Activated naive CD8-positive, alpha-beta T cell treated with anti-CD3 and anti-CD28 coated beads for 36 hours (primary cell): ENCODE results near the gene FAM53A. TPM values are rescaled to one million over a fixed set of nuclear protein-coding genes. Genes with fewer than 3 reads are reported as not detected.
"Not testable (repeated sequence)": the region's sequence is repeated elsewhere in the genome, so short reads cannot be mapped to it uniquely, and the experiment has no call there.

Experiments
- DNase-seq: peaks from one replicate; pipeline ENCODE4 v3.0.0; 2021
- H3K27ac Mint-ChIP-seq: one replicate; pipeline ENCODE4 v1.8.0; 2022; ENCODE audit warnings: mild to moderate bottlenecking, moderate library complexity, mixed read lengths
- H3K27me3 Mint-ChIP-seq: one replicate; pipeline ENCODE4 v1.8.0; 2022; ENCODE audit warnings: mild to moderate bottlenecking, mixed read lengths
- H3K36me3 Mint-ChIP-seq: one replicate; pipeline ENCODE4 v1.8.0; 2021; ENCODE audit warnings: mild to moderate bottlenecking, mixed read lengths
- H3K4me1 Mint-ChIP-seq: one replicate; pipeline ENCODE4 v1.8.0; 2021; ENCODE audit warnings: mixed read lengths
- H3K4me3 Mint-ChIP-seq: one replicate; pipeline ENCODE4 v1.8.0; 2022; ENCODE audit warnings: mild to moderate bottlenecking, moderate library complexity, mixed read lengths
- H3K9me3 Mint-ChIP-seq: one replicate; pipeline ENCODE4 v1.8.0; 2022; ENCODE audit warnings: mixed read lengths
- total RNA-seq, 2 experiments: library from RNA; stranded (reverse); gene quantifications; one replicate each; pipeline ENCODE4 v1.2.3, GENCODE V29; 2021

FAM53A gene
- total RNA-seq, 2 experiments from 2014 or later, result 0.82 to 1.3 TPM

DNA sequence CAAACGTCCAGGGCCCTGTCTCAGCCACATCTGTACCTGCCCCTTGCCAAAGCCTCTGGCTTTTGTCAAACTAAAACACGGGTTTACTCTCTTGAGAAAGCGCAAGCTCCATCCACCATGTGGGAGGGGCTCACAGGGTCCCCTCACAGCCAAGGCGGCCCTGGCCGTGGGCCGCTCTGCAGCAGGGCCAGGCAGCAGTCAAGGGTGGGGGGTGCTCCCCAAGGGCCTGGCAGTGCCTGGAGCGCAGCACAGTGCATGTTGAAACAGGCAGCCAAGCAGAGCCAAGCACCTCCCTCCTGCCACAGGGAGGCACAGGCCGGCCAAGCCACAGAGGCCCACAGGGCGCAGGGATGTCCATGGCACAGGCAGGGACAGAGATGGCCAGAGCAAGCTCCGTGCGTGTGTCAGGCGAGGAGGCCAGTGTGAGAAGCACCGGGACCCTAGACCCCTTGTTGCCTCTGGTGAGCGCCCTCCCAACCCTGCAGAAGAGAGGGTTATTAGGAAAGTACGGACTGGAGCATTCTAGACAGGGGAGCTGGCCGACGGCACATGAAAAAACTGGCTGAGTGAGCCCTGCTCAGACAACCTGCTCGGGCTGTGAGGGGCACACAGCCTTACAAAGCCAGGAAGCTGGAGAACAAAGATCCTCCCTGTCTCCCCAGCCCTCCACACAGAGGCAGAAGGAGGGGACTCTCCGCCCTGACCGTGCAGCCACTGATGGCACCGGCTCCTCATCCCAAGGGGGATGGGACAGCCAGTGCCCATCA, 39.0 kb downstream of the FAM53A start:
- Mint-ChIP-seq H3K36me3 (peaks cover 1% of the 10 kb centered on the region), H3K4me1 (peaks cover 3% of the 10 kb centered on the region), H3K27ac (no peak overlapping the region), H3K9me3 (no peaks in the 10 kb centered on the region), H3K4me3 (no peak overlapping the region), H3K27me3 (no peaks in the 10 kb centered on the region)
- no peak for DNase-seq

DNA sequence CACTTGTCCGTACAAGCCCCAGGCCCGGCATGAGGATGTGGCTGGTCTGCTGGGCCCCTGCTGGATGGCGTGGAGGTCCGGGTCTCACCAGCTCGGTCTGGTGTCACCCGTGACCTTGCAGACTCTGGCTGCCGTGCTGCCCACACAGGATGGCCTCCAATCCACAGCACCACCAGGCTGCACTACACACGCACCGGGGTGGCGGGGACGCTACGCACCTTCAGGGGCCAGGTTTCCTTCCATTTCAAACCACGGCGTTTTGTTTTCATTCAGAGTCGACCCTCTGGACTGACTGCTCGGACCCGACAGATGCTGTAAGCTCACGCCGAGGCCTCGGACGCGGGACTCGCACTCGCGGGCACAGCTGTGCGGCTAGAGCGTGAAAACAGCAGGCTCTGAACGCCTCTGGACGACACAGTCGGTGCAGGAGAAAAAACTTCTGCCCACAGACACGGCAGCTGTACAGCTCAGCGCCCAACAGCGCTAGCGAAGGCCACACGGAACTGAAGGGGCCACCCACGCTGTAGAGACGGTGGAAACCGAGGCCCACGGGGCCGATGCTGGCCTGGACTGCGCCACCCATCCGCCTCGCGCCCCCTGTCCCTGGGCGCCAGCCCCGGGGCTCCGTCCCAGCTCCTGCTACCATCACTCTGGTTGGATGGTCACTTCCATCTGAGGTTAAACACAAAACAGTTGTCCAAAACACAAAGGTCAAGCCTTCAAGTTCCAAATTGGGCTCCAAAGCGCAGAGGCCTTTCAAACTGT, 40.0 kb downstream of the FAM53A start:
- no peaks in the 10 kb centered on the region for H3K9me3 Mint-ChIP-seq
- H3K4me3 Mint-ChIP-seq, result no peak overlapping the region
- DNase-seq, result no peak
- H3K27me3 Mint-ChIP-seq, result no peaks in the 10 kb centered on the region
- peaks cover 3% of the 10 kb centered on the region for H3K4me1 Mint-ChIP-seq
- no peak overlapping the region for H3K27ac Mint-ChIP-seq
- H3K36me3 Mint-ChIP-seq, result peaks cover 1% of the 10 kb centered on the region

DNA sequence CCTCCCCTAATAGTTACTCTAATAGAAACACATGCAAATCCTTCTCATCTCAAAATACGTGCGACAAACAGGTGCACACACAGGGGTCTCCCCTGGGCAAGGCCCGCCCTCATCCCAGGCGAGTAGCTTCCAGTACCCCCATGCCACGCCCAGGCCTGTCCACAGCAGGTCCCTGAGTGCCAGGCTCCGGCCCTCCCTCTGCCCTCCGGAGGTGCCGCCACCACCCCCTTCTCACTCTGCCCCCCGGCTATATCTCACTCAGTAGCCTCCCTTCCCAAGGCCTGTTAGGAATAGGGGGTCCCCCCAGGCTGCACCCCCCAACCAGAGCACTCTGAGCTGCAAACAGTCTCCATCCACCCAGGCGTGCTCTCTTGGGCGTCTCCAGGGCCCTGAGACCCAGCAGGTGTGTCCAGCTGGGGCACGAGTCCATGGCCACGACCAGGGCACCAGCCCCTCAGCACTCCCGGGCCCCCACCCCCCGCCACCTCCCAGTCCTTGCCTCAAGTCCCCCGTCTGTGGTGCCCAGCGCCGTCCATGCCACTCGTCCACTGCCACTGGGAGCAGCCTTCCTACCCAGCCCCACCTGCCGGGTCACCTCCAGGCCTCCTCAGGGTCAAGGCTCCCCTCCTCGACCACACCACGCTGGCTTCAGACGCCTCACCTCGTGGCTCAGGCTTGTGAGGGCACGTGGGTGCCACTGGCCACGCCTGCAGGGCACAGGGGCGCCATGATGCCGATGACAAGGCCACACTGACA, 41.7 kb downstream of the FAM53A start:
- Mint-ChIP-seq H3K27ac (no peak overlapping the region), H3K36me3 (peaks cover under 1% of the 10 kb centered on the region), H3K4me1 (peaks cover under 1% of the 10 kb centered on the region), H3K4me3 (no peak overlapping the region), H3K9me3 (no peaks in the 10 kb centered on the region), H3K27me3 (no peaks in the 10 kb centered on the region)
- DNase-seq, result no peak

DNA sequence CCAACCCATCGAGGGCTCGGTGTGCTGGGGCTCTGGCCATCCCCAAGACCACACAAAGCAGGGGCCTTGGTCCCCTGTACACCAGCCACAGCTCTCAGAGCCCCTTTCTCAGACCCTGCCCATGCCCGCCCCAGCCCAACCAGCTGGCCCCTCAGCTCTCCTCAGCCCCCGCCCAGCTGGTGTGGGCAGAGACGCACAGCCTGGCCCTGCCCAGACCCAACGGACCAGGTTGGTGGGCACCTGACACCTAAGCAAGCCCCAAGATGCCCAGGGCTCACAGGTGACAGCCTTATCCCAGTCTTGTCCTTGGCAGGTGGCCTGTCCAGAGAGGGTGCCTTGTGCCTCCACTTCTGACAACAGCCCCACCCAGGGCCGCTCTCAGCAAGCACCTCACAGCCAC, 42.4 kb downstream of the FAM53A start:
- no peak overlapping the region for H3K4me3 Mint-ChIP-seq
- no peaks in the 10 kb centered on the region for H3K4me1 Mint-ChIP-seq
- H3K9me3 Mint-ChIP-seq, result no peaks in the 10 kb centered on the region
- H3K36me3 Mint-ChIP-seq, result no peaks in the 10 kb centered on the region
- no peak for DNase-seq
- no peak overlapping the region for H3K27ac Mint-ChIP-seq
- no peaks in the 10 kb centered on the region for H3K27me3 Mint-ChIP-seq

DNA sequence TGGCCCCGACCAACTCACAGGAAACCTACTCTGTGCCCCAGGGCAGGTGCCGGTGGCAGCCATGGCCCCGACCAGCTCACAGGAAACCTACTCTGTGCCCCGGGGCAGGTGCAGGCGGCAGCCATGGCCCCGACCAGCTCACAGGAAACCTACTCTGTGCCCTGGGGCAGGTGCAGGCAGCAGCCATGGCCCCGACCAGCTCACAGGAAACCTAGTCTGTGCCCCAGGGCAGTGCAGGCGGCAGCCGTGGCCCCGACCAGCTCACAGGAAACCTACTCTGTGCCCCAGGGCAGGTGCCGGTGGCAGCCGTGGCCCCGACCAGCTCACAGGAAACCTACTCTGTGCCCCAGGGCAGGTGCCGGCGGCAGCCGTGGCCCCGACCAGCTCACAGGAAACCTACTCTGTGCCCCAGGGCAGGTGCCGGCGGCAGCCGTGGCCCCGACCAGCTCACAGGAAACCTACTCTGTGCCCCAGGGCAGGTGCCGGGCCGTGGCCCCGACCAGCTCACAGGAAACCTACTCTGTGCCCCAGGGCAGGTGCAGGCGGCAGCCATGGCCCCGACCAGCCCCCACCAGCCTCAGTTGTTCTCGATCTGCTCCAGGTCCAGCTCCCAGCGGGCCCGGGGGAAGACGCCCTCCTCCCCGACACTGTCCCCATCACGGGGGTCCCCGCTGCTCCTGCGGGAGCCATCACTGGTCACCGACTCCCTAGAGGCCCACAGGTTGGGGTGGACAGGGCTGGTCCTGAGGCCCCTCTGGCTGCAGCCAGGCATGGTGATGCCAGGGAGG, 43.2 kb downstream of the FAM53A start:
- H3K36me3 Mint-ChIP-seq, H3K4me1 Mint-ChIP-seq, H3K9me3 Mint-ChIP-seq, H3K27me3 Mint-ChIP-seq, DNase-seq, H3K27ac Mint-ChIP-seq, H3K4me3 Mint-ChIP-seq: not testable (repeated sequence)

DNA sequence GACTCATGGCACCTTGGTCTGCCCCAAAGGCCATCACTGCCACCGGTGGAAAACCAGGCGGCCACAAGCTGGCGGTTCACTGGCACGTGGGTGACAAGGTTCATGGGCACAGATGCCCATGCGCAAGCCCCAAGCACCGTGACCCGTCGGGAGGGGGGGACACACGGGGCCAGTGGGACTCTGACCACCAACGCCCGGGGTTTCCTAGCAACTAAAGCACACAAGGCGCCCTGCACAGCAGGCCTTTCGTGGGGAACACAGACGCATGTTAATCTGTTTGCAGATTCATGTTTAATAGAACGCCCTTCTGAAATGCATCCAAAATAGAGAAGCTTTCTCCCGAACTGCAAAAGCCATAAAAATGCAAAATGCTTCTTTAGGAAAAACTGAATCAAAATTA, 43.9 kb downstream of the FAM53A start:
- Mint-ChIP-seq H3K9me3 (no peaks in the 10 kb centered on the region), H3K27me3 (no peaks in the 10 kb centered on the region), H3K27ac (no peak overlapping the region), H3K4me3 (no peak overlapping the region), H3K4me1 (no peaks in the 10 kb centered on the region), H3K36me3 (no peaks in the 10 kb centered on the region)
- no peak for DNase-seq

DNA sequence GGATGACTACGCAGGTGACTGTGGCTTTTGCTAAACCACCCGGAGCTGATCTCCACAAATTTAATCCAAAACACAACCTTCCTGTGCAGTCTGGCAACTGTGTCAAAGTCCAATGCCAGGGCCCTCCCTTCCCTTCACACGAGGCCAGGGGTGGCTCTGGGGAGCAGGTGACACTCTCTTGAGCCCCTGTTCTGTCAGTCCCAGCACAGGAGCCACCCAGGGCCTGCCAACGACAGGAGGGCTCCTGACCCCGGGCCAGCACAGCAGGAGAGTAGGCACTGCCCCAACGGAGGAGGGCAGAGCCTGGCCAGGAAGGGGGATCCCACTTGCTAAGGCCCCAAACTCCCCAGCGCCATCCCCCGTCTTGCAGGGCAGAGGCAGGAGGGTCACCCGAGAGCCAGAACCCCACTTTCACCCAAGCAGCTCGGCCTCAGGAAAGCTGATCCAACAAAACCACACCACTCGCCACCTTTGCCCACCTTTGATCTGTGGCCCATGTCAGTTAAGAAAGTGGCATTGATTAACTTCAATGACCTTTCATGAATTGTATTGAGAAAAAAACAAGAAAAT, 44.7 kb downstream of the FAM53A start:
- Mint-ChIP-seq H3K9me3 (no peaks in the 10 kb centered on the region), H3K4me1 (no peaks in the 10 kb centered on the region), H3K27ac (no peak overlapping the region), H3K27me3 (no peaks in the 10 kb centered on the region), H3K36me3 (no peaks in the 10 kb centered on the region), H3K4me3 (no peak overlapping the region)
- no peak for DNase-seq

DNA sequence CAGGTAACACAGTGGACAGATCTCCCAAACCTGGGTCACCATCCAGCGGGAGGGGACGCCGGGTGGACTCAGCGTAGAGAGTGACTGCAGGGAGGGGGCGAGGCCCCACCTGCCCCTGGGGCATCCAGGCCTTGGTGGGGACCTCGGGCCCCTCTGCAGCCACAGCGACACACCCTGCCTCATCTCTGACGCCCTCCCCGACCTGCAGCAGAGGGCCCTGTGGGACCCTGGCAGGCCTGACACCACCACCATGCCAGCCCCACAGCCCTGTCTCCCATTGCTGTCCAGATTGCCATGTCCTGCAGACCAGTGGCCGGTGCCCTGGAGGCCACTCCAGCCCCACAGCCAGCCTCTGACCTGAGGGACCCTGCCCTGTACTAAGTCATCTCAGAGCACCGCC, 45.2 kb downstream of the FAM53A start:
- Mint-ChIP-seq H3K27me3 (no peaks in the 10 kb centered on the region), H3K27ac (no peak overlapping the region)

DNA sequence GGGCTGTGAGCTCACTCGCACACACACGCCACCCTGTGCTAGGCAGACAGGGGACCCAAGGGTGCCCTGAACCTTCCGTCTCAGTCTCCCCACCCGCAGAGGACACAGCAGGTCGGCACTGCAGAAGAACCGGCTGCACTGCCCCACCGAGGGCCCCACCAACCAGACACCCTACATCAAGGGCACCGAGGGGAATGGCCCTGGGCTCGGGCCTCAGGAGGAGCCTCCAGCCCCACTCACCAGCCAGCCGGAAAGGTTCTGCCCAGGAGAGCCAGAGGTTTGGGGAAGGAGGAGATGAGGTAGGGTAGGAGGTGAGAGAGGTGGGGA, 45.9 kb downstream of the FAM53A start:
- no peaks in the 10 kb centered on the region for H3K27me3 Mint-ChIP-seq
- H3K27ac Mint-ChIP-seq, result no peak overlapping the region
- no peak overlapping the region for H3K4me3 Mint-ChIP-seq
- no peaks in the 10 kb centered on the region for H3K36me3 Mint-ChIP-seq
- no peaks in the 10 kb centered on the region for H3K9me3 Mint-ChIP-seq
- no peaks in the 10 kb centered on the region for H3K4me1 Mint-ChIP-seq
- no peak for DNase-seq

More for the DNA sequence above, 45.2 kb downstream of the FAM53A start:
- Mint-ChIP-seq H3K4me3 (no peak overlapping the region), H3K9me3 (no peaks in the 10 kb centered on the region), H3K4me1 (no peaks in the 10 kb centered on the region), H3K36me3 (no peaks in the 10 kb centered on the region)
- no peak for DNase-seq

DNA sequence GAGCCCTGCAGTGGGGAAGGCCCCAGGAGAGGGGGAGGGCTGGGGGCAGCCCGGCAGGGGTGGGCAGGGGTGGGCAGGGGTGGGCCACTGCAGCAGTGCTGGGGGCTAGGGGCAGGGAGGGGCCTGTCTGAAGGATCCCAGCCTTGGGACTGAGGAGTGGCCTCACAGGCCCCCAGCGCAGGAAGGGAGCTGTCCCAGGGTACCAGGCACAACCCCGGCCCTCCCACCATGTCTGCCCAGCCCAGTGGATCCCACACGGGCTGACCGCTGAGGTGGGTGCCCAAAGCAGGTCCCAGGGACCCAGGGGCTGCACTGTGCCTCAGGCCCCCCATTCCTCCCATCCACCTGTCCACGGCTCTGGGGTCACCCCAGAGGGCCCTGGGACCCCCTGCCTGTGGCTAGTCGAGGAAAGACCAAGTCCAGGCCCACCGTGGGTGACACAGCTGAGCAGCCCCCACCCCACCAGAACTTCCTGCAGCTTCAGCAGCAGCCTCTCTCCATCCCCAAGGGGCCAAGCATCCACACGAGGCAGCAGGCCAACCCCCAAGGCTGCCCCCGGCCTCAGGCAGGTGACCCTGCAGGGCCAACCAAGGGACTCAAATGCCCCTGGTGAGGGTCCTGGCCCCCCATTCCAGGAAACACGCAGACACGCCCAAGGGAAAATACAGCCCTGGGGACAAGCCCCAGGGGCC, 46.4 kb downstream of the FAM53A start:
- H3K27ac Mint-ChIP-seq, result no peak overlapping the region
- no peaks in the 10 kb centered on the region for H3K27me3 Mint-ChIP-seq

DNA sequence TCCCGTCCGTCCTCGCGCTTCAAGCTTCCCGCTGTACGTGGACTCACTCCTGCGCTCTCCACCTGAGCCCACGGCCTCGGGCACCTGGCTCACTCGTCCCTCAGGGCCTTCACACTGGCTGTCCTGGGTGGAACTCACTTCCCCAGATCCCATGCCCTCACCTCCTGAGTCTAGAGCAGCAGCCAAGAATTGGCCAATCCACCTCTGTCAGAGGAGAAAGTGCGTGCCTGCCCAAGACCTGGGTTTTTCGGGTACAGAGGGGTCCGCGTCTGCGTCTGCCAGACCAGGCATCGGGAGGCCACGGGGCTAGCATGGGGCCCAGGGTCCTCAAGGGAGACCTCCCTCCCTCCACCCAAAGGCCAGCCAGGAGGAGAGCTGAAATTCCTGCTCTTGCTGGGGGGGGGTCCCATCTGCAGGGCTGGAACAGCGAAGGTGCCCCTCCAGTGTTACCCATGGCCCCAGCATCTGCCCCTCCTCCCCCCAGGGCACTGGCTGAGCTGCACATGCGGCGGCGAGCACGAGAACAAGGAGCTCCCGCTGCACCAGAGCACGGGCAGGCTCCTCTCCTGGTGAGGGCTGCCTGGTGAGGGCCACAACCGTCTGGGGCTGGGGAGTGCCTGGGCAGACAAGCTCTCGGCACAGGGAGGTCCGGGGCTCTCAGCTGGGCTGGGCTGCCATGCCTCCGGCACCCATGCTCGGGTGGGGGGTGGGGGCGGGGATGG, 47.5 kb downstream of the FAM53A start:
- DNase-seq, result no peak
- no peaks in the 10 kb centered on the region for H3K27me3 Mint-ChIP-seq
- no peak overlapping the region for H3K4me3 Mint-ChIP-seq
- no peaks in the 10 kb centered on the region for H3K4me1 Mint-ChIP-seq
- H3K9me3 Mint-ChIP-seq, result no peaks in the 10 kb centered on the region
- no peak overlapping the region for H3K27ac Mint-ChIP-seq
- H3K36me3 Mint-ChIP-seq, result no peaks in the 10 kb centered on the region

More for the DNA sequence above, 46.4 kb downstream of the FAM53A start:
- H3K36me3 Mint-ChIP-seq, result no peaks in the 10 kb centered on the region
- DNase-seq, result no peak
- no peaks in the 10 kb centered on the region for H3K4me1 Mint-ChIP-seq
- no peak overlapping the region for H3K4me3 Mint-ChIP-seq
- H3K9me3 Mint-ChIP-seq, result no peaks in the 10 kb centered on the region

DNA sequence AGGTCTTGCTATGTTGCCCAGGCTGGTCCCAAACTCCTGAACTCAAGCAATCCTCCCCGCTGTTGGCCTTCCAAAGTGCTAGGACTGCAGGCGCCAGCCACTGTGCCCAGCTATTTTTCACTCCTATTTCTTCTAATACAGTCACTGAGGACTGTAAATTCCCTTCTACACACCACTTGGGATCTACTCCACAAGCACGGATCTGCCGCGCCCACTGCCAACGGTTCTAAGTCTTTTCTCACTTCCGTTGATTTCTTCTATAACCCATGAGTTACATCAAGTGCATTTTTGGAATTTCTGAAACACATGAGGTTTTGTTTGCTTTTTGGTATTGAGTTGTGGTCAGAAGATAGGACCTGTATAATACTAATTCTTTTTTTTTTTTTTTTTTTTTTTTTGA, 48.6 kb downstream of the FAM53A start:
- H3K27ac Mint-ChIP-seq, result no peak overlapping the region
- no peaks in the 10 kb centered on the region for H3K9me3 Mint-ChIP-seq
- no peaks in the 10 kb centered on the region for H3K36me3 Mint-ChIP-seq
- no peak overlapping the region for H3K4me3 Mint-ChIP-seq
- H3K27me3 Mint-ChIP-seq, result no peaks in the 10 kb centered on the region
- DNase-seq, result no peak
- no peaks in the 10 kb centered on the region for H3K4me1 Mint-ChIP-seq

DNA sequence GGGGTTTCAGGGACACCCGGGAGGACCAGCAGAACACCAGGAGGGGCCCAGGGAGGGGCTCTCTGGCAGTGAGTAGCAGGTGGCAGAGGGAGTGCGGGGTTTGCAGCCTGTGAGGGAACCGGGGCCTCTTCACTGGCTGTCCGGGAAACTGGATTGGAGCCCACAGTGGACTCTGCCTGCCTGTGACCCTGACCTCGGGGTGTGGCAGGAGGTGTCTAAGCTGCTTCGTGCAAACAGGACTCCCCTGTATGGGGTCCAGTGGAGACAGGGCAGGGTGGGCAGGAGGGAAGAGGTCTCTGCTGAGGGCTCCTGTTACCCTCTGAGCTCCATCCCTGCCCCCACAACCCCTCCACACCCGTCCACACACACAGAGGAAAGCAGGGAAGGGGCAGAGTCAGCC, 50.1 kb downstream of the FAM53A start:
- DNase-seq, result no peak
- H3K9me3 Mint-ChIP-seq, result no peaks in the 10 kb centered on the region
- no peaks in the 10 kb centered on the region for H3K36me3 Mint-ChIP-seq
- H3K27ac Mint-ChIP-seq, result no peak overlapping the region
- H3K4me1 Mint-ChIP-seq, result no peaks in the 10 kb centered on the region
- no peak overlapping the region for H3K4me3 Mint-ChIP-seq
- no peaks in the 10 kb centered on the region for H3K27me3 Mint-ChIP-seq
